ENCODE data around the gene TPD52L2.
"Not testable (repeated sequence)": the region's sequence is repeated elsewhere in the genome, so short reads cannot be mapped to it uniquely, and the experiment has no call there.

The TPD52L2 gene

DNA sequence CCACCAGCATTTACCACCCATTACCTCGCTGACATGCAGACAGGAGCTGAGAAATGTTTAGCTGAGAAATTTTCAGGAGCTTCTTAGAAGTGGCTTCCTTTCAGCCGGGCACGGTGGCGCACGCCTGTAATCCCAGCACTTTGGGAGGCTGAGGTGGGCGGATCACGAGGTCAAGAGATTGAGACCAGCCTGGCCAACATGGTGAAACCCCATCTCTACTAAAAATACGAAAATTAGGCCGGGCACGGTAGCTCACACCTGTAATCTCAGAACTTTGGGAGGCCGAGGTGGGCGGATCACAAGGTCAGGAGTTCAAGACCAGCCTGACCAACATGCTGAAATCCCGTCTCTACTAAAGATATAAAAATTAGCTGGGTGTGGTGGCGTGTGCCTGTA lies 13.5 kb upstream of the TPD52L2 start:
- H3K4me3 ChIP-seq (ENCODE audit: low read length); H3K9me3 ChIP-seq (ENCODE audit: control insufficient read depth, low read length); H3K9ac ChIP-seq (ENCODE audit: low read length); H3K36me3 ChIP-seq (ENCODE audit: control insufficient read depth, insufficient read depth, low read length): not testable (repeated sequence)
- H3K27me3 ChIP-seq (ENCODE audit: control insufficient read depth, insufficient read depth, low read length) = peaks cover 51% of the 10 kb centered on the region
- H3K4me1 ChIP-seq (ENCODE audit: control insufficient read depth, insufficient read depth, low read length) = peaks cover 15% of the 10 kb centered on the region

DNA sequence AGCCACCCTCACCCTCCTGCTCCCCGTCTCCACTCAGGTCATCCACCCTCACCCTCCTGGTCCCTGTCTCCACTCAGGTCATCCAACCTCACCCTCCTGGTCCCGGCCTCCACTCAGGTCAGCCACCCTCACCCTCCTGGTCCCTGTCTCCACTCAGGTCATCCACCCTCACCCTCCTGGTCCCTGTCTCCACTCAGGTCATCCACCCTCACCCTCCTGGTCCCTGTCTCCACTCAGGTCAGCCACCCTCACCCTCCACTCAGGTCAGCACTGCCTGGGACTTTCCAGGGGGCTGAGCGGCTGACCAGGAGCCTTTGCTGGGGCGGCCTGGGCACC lies 11.4 kb upstream of the TPD52L2 start:
- peak overlapping the region; percentile 9 for H3K9ac ChIP-seq (ENCODE audit: low read length)
- peaks cover 27% of the 10 kb centered on the region for H3K4me1 ChIP-seq (ENCODE audit: control insufficient read depth, insufficient read depth, low read length)

DNA sequence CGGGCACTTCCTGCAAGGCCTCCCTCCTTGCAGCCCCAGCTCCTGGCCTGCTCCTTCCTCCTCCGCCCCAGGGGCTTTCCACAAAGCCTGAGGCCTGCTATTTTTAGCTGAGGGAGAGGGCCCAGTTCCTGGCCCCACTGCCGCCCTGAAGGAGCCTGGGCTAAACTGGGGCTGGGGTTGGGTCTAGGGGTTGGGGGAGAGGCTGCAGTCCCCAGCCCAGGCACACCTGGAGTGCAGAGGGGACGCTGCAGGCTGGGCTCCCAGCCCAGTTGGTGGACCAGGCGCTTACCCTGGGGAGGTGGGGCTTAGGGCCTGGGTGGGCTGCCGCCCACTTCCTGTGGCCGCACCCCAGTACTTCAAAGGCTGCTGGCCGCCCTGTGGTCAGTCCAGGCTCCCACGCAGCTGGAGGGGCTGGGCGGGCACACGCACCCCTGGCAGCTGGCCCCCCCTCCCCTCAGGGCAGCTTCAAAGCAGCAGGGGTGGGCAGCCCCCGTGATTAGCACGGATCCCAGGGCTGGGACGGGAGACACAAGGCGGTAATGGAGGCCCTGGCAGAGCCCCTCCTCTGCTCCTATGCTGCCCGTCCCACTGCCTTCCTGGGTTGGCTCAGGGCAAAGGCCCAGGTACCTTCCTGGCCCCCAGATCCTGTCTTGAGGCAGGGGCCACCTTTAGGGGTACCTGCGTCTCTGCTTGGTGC lies 10.9 kb upstream of the TPD52L2 start:
- H3K4me1 ChIP-seq (ENCODE audit: control insufficient read depth, insufficient read depth, low read length) = peaks cover 31% of the 10 kb centered on the region
- peak overlapping the region; percentile 9 for H3K9ac ChIP-seq (ENCODE audit: low read length)
- no peaks in the 10 kb centered on the region for H3K36me3 ChIP-seq (ENCODE audit: control insufficient read depth, insufficient read depth, low read length)
- H3K9me3 ChIP-seq (ENCODE audit: control insufficient read depth, low read length) = no peaks in the 10 kb centered on the region
- peaks cover 55% of the 10 kb centered on the region for H3K27me3 ChIP-seq (ENCODE audit: control insufficient read depth, insufficient read depth, low read length)
- no peak overlapping the region for H3K4me3 ChIP-seq (ENCODE audit: low read length)

More for the DNA sequence above, 11.4 kb upstream of the TPD52L2 start:
- H3K4me3 ChIP-seq (ENCODE audit: low read length); H3K36me3 ChIP-seq (ENCODE audit: control insufficient read depth, insufficient read depth, low read length); H3K9me3 ChIP-seq (ENCODE audit: control insufficient read depth, low read length): not testable (repeated sequence)
- peaks cover 51% of the 10 kb centered on the region for H3K27me3 ChIP-seq (ENCODE audit: control insufficient read depth, insufficient read depth, low read length)

DNA sequence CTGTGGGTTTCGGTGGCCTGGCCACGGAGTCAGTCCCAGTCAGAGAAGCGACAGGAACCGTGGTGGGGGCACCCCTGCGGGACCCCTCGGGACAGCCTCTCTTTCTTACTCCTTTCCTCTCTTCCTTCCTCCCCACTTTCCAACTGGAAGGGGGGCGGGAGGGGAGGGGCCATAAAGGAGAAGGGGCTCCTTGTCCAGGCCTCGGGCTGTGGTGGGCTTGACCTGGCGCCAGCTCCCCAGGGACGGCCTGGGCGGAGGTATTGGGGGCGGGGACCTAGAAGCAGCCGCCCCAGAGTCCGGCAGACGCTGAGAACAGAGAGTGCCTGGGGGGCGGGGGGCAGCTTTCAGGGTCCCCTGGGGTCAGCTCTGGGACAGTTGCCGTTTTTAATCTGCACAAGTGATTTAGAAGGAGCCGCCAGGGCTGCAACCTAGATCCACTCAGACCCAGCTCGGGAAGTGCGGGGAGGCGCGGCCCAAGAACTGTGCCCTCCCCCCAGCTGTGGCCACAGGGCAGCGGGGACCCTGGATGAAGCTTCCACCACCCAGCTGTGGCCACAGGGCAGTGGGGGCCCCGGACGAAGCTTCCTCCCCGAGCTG lies 10.2 kb upstream of the TPD52L2 start:
- H3K4me3 ChIP-seq (ENCODE audit: low read length) = no peak overlapping the region
- H3K27me3 ChIP-seq (ENCODE audit: control insufficient read depth, insufficient read depth, low read length) = peaks cover 55% of the 10 kb centered on the region
- H3K9me3 ChIP-seq (ENCODE audit: control insufficient read depth, low read length) = no peaks in the 10 kb centered on the region
- no peaks in the 10 kb centered on the region for H3K36me3 ChIP-seq (ENCODE audit: control insufficient read depth, insufficient read depth, low read length)
- H3K9ac ChIP-seq (ENCODE audit: low read length) = peak overlapping the region; percentile 9
- H3K4me1 ChIP-seq (ENCODE audit: control insufficient read depth, insufficient read depth, low read length) = peaks cover 31% of the 10 kb centered on the region

DNA sequence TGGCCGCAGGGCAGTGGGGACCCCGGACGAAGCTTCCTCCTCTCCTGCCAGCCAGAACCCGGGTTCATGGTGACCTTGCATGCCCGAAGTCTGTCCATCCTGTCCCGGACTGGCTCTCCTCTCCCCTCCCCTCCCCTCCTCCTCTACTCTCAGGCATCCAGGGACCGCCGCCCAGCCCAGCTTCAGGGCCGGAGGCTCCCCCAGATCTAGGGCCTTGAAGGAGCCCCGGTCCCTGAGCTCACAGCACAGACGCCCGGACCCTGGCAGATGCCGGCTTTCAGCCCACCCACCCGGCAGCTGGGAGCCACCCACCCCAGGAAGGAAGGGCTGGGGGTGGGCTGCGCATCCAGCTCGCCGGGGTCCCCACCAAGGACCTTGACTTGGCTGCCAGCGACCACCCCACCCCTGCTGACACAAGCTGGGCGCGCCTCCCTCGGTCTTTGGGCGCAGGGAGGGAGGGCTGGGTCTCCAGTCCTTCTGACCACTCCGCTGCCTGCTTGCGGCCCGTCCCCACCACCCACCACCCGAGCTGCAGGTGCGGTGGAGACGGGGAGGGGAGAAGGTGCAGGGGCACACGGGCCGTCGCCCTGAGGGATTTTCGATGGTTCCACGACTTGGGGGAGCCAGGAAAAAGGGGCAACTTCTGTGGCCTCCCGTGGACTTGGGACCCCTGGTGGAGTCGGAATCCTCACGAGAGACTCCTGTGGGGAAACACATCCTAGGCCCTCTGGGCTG lies 9.5 kb upstream of the TPD52L2 start:
- Histone ChIP-seq H3K27me3 (ENCODE audit: control insufficient read depth, insufficient read depth, low read length) (peaks cover 55% of the 10 kb centered on the region), H3K36me3 (ENCODE audit: control insufficient read depth, insufficient read depth, low read length) (no peaks in the 10 kb centered on the region), H3K4me3 (ENCODE audit: low read length) (no peak overlapping the region), H3K9me3 (ENCODE audit: control insufficient read depth, low read length) (no peaks in the 10 kb centered on the region), H3K4me1 (ENCODE audit: control insufficient read depth, insufficient read depth, low read length) (peaks cover 31% of the 10 kb centered on the region), H3K9ac (ENCODE audit: low read length) (no peak overlapping the region)

DNA sequence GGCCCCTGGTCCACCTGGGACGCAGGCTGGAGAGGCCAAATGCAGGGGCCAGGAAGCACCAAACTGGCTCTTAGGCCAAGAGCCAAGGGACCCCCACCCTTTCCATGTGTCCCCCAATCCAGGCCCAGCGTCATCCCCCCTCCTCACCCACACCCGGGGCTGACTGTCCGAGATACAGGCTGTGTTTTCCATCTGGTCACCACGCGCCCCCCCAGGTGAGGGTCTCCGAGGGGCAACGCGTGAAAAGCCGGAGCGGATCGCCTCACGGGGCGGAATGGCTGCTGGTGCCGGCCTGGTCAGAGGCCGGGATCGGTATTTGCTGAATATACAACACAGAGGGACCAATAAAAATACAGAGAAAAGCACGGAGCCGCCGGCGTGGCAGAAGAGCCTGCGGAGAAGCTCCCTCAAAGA lies 9.0 kb upstream of the TPD52L2 start:
- Histone ChIP-seq H3K9ac (ENCODE audit: low read length) (no peak overlapping the region), H3K4me1 (ENCODE audit: control insufficient read depth, insufficient read depth, low read length) (peaks cover 31% of the 10 kb centered on the region), H3K9me3 (ENCODE audit: control insufficient read depth, low read length) (no peaks in the 10 kb centered on the region), H3K36me3 (ENCODE audit: control insufficient read depth, insufficient read depth, low read length) (no peaks in the 10 kb centered on the region), H3K27me3 (ENCODE audit: control insufficient read depth, insufficient read depth, low read length) (peaks cover 55% of the 10 kb centered on the region), H3K4me3 (ENCODE audit: low read length) (no peak overlapping the region)

DNA sequence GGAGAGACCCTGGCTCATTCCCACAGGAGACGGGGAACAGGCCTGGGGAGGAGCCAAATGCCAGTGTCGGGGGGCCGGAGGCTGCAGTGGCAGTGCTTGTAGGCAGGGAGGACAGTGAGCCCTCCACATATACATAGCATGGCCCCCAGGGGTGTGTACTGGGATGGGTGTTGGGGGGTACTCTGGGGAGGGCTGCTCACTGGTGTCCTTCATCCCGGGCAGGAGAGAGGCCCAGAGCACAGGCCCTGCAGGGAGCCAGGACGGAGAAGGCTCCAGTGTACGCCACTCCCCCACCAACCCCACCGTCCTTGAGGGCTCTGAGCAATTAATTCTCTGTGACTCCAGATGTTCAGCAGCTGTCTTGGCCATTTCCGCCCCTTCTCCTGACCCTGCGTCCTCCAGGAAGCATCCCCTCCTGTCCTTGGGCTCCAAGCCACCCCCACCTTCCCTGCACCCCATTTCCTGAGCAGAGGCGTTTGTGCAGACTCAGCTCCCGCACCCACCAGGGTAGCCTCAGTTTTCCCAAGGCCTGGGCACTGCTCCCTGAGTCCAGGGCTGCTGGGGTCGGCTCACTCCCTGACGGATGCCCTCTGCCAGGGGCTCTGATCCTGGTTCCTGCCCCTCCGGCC lies 7.2 kb upstream of the TPD52L2 start:
- no peaks in the 10 kb centered on the region for H3K36me3 ChIP-seq (ENCODE audit: control insufficient read depth, insufficient read depth, low read length)

DNA sequence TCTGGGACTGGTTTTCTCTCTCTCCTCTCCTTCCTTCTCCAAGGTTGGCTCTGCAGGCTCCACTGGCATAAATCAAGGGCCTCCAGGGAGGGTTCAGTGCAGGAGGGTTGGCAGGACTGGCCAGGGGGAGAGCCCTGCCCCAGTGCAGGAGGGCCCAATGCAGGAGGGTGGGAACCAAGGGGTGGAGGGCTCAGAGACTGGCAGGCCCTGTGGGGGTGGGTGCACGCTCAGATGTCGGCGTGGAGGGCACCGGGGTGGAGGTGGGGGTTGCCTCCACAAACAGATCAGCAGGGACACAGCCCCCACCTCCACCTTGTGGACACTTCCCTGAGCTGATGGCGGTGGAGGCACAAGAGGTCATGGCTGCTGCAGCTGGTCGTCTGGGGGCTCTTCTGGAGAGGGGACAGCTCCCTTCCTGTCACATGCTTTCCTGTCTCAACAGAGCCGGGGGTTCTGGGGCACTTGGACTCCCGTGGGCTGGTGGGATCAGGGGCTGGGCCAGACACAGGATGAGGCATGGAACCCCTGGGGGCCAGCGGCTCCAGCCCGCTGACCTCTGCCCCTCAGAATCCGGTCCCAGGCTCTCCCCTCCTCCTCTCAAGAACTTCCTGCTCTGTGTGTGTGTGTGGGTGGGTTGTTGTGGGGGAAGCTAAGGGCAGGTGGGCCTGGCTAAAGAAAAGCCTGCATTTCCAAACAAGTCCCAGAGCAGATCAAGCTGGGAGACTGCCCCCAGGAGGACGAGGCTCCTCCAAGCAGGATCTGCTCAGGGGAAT lies 6.5 kb upstream of the TPD52L2 start:
- H3K9ac ChIP-seq (ENCODE audit: low read length) = no peak overlapping the region
- H3K4me1 ChIP-seq (ENCODE audit: control insufficient read depth, insufficient read depth, low read length) = peaks cover 38% of the 10 kb centered on the region
- H3K27me3 ChIP-seq (ENCODE audit: control insufficient read depth, insufficient read depth, low read length) = peaks cover 51% of the 10 kb centered on the region
- H3K9me3 ChIP-seq (ENCODE audit: control insufficient read depth, low read length) = no peaks in the 10 kb centered on the region
- no peaks in the 10 kb centered on the region for H3K36me3 ChIP-seq (ENCODE audit: control insufficient read depth, insufficient read depth, low read length)
- H3K4me3 ChIP-seq (ENCODE audit: low read length) = no peak overlapping the region

More for the DNA sequence above, 7.2 kb upstream of the TPD52L2 start:
- Histone ChIP-seq H3K27me3 (ENCODE audit: control insufficient read depth, insufficient read depth, low read length) (peaks cover 55% of the 10 kb centered on the region), H3K4me3 (ENCODE audit: low read length) (no peak overlapping the region), H3K4me1 (ENCODE audit: control insufficient read depth, insufficient read depth, low read length) (peaks cover 31% of the 10 kb centered on the region), H3K9ac (ENCODE audit: low read length) (no peak overlapping the region), H3K9me3 (ENCODE audit: control insufficient read depth, low read length) (no peaks in the 10 kb centered on the region)

DNA sequence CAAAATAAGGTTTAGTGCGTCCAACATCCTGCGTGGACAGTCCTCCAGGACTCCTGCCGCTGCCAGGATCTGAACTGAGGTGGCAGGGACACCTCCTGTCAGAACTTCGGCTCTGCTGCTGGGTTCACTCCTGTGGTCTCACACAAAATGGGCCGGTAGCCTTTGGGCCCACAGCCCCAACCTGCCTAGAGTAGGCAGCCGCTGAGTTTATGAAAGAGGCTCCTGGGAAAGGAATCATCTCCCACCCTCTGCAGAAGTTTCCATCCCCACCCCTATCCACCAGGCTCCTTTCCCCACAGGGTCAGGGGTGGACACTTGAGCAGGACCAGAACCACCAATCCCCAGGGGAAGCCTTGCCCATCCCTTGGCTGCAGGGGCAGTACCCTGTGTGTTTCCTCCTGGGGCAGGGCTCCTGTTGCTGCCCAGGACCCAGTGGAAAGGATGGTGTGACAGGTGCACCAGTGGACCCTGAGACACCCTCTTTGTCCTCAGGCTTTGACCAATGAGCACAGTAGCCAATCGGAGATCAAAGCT lies 5.8 kb upstream of the TPD52L2 start:
- Histone ChIP-seq H3K27me3 (ENCODE audit: control insufficient read depth, insufficient read depth, low read length) (peaks cover 45% of the 10 kb centered on the region), H3K9me3 (ENCODE audit: control insufficient read depth, low read length) (no peaks in the 10 kb centered on the region), H3K4me1 (ENCODE audit: control insufficient read depth, insufficient read depth, low read length) (peaks cover 35% of the 10 kb centered on the region), H3K36me3 (ENCODE audit: control insufficient read depth, insufficient read depth, low read length) (no peaks in the 10 kb centered on the region), H3K4me3 (ENCODE audit: low read length) (no peak overlapping the region), H3K9ac (ENCODE audit: low read length) (no peak overlapping the region)

DNA sequence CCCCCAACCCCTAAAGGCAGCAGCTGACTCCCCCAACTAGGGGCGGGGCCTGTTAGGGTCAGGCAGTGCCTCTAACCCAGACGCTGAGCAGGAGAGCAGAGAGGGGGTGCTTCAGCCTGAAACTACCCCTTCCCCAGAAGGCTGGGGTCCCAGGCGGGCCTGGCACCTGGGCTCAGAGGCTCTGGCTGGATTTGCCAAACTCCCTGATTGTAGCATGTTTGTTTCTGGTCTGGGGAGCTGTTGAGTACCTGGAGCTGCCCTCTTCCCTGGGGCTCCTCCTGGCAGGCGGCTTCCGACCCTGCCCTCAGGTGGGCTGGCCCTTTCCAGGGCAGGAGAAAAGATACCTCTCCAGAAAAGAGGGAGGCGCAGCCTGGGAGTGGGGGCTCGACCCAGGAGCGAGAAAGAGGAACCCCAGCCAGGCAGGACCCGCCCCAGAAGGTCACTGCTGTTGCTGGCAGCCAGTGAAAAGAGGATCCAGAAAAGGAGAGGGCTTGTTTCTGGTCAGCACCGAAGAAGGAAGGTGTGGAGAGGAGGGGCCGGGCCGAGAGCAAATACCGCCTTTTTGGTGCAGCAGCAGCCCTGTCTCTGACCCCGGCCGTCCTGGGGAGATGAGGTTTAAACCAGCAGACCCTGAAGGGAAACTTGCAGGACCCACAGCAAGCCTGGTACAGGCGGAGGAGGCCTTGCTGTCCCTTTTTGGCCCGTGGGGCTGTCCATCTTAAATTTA lies 4.6 kb upstream of the TPD52L2 start:
- no peak overlapping the region for H3K4me3 ChIP-seq (ENCODE audit: low read length)
- H3K36me3 ChIP-seq (ENCODE audit: control insufficient read depth, insufficient read depth, low read length) = no peaks in the 10 kb centered on the region
- peaks cover 26% of the 10 kb centered on the region for H3K4me1 ChIP-seq (ENCODE audit: control insufficient read depth, insufficient read depth, low read length)
- no peaks in the 10 kb centered on the region for H3K9me3 ChIP-seq (ENCODE audit: control insufficient read depth, low read length)
- no peak overlapping the region for H3K9ac ChIP-seq (ENCODE audit: low read length)
- H3K27me3 ChIP-seq (ENCODE audit: control insufficient read depth, insufficient read depth, low read length) = peaks cover 33% of the 10 kb centered on the region

DNA sequence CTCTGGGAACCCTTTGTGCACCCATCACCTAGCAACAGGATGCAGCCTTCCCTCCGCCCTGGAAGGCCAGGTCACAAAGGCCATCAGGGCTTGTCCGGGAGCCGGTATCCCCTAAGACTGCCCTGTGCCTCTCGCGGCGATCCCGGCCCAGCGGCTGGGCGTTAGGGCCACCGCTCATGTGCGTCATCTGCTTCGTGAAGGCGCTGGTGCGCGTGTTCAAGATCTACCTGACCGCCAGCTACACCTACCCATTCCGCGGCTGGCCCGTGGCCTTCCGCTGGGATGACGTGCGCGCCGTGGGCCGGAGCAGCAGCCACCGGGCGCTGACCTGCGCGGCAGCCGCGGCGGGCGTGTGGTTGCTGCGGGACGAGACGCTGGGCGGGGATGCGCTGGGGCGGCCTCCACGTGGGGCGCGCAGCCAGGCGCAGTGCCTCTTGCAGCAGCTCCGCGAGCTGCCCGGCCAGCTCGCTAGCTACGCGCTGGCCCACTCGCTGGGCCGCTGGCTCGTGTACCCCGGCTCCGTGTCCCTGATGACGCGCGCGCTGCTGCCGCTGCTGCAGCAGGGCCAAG lies 3.6 kb upstream of the TPD52L2 start, which contains the start of gene ABHD16B:
TSS of gene ABHD16B (plus strand) at position 134 of the 570 bp plus-strand sequence. CDS start at position 177, 43 bp downstream.
- Histone ChIP-seq H3K27me3 (ENCODE audit: control insufficient read depth, insufficient read depth, low read length) (peaks cover 23% of the 10 kb centered on the region), H3K9ac (ENCODE audit: low read length) (no peak within 1 kb of the TSS), H3K36me3 (ENCODE audit: control insufficient read depth, insufficient read depth, low read length) (no peaks in the 10 kb centered on the region), H3K9me3 (ENCODE audit: control insufficient read depth, low read length) (no peaks in the 10 kb centered on the region), H3K4me1 (ENCODE audit: control insufficient read depth, insufficient read depth, low read length) (peaks cover 26% of the 10 kb centered on the region), H3K4me3 (ENCODE audit: low read length) (no peak within 1 kb of the TSS)
